Right renal pelvis (tissue), 4 donors: ENCODE results near the gene CIITA. TPM values are rescaled to one million over a fixed set of nuclear protein-coding genes. Genes with fewer than 3 reads are reported as not detected.
"Not testable (repeated sequence)": the region's sequence is repeated elsewhere in the genome, so short reads cannot be mapped to it uniquely, and the experiment has no call there.

Experiments
- DNase-seq, 4 donors: peaks; one replicate each; pipeline ENCODE4 v3.0.0-alpha.2; 2013; ENCODE audit warnings: low read depth in 4 of 4, low spot score in 3 of 4, missing footprints in 1 of 4
- polyA plus RNA-seq, 4 donors: library from polyadenylated mRNA; unstranded; fragments of 120-200 nt; gene quantifications; one replicate each; pipeline ENCODE4 v1.2.1, GENCODE V29; 2013; ENCODE audit not compliant: insufficient read length in 4 of 4

CIITA gene
- polyA plus RNA-seq, 4 donors: 5.2 to 9.1 (median 6.2) TPM

DNA sequence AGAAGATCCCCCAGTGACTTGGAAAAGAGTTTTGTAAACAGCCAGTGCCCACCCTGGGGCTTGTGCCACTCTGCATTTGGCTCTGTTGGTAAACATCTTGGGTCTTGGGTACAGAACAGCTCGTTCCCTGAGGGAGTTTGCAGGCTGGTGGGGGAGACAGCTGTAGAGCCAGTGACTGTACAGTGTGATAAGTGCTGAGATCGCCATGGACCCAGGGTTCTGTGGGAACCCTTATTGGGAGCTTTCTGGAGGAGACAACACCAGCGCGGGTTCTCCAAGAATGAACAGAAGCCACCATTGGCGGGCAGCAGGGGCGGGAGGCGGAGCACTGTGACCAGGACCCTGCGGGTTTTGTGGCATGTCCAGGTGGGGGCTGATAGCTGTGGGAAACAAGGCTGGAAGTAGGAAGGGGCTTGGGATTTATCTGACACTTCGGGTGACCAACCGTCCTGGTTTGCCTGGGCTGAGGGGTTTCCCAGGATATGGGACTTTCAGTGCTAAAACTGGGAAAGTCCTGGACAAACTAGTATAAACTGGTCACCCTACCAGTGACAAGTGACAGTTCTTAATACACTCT, 70.3 kb downstream of the CIITA start:
- DNase-seq: no peak

- DNase-seq: no peak
These were observed 72.5 kb downstream of the CIITA start for GRCh38 chr16:10949424-10949970.

GRCh38 chr16:10950393-10950792, 73.4 kb downstream of the CIITA start:
- no peak for DNase-seq

GRCh38 chr16:10951026-10951425, 74.0 kb downstream of the CIITA start:
- no peak for DNase-seq

GRCh38 chr16:10954903-10955302, 77.9 kb downstream of the CIITA start:
- no peak for DNase-seq

DNA sequence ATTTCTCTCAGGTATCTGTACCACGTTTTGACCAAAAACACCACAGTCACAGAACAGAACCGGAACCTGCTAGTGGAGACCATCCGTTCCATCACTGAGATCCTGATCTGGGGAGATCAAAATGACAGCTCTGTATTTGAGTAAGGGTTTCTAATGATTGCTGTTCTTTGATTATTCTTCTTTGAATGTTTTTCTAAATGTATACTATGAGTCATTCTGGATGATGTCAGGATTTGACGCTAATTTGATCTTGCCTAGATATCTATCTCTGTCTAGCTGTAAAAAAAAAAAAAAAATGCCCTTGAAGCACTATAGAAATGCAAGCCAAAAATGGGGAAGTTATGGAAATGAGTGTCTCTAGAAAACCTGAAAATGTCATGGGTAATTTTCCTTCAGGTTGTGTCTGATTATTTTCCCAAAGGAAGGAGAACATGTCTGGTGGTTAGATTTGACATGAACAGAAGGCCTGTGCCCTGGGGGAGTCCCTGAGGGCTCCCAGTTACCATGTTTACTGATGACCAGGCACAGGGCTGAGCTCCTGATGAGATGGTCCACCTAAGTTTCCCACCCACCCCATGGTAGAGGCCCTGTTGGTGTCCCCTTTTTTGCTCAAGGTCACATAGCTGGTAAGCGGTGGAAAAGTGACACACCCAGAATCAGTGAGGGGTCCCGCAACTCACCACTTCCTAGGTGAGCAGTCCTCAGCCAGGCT, 80.9 kb downstream of the CIITA start:
- DNase-seq: no peak

DNA sequence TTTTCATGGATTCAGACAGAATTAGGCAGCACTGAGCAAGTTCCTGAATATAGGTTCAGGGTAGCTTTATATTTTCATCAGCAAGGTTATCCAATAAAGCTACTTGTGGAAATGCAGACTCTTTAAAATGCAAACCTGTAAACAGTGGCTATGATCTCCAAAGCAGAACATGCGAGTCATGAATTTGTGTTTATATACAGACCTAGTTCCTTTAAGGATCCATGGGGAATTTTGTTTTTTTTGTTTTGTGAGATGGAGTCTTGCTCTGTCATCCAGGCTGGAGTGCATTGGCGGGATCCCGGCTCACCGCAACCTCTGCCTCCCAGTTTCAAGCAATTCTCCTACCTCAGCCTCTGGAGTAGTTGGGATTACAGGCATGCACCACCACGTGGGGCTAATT, 82.2 kb downstream of the CIITA start:
- DNase-seq: no peak

- DNase-seq: no peak
These were observed 84.2 kb downstream of the CIITA start for GRCh38 chr16:10961231-10961630.

DNA sequence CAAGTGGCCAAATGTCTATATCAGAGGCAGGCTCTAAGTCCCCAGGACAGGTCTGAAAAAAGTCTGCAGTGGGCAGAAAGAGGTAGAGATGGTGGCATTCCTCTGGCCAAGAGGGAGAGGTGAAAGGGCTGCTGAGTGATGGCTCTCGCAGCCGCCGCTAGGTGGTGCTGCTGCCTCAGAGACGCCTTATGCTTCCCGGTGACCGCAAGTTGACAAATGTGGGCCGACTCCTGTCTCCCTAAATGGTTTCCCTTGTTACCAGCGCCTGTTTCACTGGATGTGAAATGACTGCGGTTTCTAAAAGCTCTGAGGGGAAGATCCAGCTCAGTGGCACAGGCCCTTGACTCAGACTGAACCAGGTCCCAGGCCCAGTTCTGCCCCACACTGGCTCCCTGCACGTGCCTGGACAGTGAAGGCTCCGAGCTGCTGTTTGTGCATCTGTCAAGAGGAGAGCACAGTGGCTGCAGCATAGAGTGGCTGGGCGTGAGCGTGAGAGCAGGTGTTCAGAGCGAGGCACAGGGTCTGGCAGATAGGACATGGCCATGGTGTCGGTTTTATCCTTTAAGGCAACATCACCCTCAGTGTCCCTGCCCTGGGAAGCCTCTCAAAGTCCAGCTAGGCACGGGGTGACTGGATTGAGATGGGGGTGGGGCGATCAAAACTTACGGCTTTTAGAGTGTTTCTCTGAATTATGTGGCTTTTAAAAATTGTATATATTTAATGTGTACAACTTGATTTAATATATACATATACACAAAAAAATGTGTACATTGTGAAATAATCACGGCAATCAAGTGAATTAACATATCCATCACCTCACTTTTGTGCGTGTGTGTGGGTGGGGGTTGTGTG, 87.3 kb downstream of the CIITA start:
- DNase-seq: peak in 3 of 4 donors; percentile 63 to 72 (median 64)

GRCh38 chr16:10964891-10965326, 87.9 kb downstream of the CIITA start:
- no peak for DNase-seq

DNA sequence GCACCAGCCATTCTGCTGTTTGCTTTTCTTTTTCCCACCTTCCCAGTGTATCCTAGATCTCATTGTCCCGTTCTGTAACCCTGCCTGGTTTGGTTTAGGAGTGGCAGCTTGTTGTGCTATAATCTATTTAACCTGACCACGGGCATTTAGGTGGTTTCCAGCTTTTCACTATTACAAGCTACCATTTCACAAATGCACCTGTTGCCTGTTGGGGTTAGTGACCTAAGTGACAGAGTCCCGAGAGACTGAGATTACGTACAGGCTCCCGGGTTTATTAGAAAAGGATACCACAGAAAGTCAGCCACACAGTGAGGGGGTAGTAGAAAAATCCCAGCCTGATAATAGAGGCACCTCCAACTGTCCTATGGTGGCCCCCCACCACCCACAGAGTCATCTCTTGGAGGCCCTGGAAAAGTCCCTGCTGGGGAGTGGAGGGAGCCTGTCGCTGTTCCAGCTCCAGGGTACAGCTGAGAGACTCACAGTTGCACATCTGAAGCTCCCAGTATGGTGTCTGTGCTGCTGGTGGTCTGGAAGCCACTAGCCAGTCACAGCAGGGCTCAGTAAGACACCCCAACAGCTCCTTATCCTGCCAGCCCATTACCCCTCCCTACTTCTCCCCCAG, 88.5 kb downstream of the CIITA start:
- no peak for DNase-seq

DNA sequence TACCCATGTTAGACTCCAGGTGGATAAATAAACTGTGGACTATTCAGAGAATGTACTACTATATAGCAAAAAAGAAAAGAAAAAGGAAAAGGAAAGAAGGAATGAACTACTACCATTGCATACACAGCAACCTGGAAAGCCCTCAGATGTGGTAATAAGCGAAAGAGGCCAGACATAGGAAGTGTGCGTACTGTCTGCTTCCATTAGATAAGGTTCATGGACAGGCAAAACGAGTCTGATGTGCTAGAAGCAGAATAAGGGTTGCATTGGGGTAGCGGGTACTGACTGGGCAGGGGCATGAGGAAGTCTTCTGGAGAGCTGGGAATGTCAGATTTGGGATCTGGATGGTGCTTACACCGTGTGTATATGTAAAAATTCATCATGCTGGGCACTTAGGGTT, 89.1 kb downstream of the CIITA start:
- no peak for DNase-seq

DNA sequence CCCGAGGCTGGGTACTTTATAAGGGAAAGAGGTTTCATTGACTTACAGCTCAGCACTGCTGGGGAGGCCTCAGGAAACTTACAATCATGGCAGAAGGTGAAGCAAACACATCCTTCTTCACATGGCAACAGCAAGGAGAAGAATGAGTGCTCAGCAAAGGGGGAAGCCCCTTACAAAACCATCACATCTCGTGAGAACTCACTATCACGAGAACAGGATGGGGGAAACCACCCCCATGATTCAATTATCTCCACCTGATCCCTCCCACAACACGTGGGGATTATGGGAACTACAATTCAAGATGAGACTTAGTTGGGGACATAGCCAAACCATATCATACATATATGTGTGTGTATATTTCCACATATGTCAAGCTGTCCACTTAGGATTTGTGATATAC, 89.6 kb downstream of the CIITA start:
- DNase-seq: not testable (repeated sequence)

DNA sequence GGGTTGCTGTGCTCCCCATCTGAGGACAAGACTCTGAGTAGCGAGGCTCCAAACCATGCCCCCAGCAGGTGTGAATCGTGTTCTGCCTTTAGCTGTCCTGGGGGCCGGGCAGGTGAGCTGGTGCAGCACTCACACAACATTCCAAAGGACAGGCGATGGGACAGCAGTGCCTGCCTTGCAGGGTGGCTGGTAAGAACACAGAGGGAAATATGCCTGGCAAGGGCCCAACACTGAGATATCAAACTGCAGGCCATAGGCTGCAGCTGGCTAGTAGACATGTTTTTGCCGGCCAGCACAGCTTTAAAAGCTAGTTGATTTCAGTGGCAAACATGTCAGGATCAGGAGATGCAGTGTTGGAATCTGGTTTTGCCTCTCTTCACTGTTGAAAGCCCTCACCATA, 91.0 kb downstream of the CIITA start:
- DNase-seq: no peak

GRCh38 chr16:10968498-10968897, 91.5 kb downstream of the CIITA start:
- no peak for DNase-seq

- DNase-seq: no peak
These were observed 92.6 kb downstream of the CIITA start for GRCh38 chr16:10969615-10970014.

DNA sequence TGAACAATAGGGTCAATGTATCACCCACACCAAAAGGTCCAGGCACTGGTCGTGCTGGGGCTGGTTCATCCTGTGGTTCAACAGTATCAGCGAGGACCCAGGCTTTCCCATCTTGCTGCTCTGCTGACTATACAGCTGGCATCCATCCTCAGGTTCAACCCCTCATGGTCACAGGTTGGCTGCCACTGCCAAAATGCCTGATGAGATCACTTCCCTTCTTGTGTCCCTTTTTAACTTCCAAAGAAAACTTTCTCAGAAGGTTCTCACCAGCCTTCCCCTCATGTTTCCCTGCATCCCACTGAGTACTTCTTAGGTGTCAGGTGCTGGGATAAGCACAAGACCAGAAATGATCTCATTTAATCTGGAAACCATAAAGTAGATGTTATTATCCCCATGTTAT, 93.1 kb downstream of the CIITA start:
- DNase-seq: no peak

DNA sequence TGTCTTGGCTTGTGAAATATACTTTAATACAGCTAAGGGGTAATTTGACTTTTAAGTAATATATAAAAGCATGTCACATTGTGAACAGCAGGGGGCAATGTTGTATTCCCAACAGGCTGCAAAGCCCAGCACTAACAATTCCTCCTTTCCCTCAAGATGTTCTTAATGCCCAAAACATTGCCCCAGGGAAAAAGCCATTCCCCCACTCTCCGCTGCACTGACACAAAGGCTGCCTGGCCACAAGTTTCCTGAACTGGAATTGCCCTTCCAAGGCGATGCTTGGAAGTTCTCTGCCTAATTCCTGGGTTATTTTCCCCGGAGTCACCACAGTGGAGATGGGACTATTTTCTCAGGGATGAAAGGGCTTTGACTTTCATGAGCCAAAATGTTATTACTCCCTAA, 94.6 kb downstream of the CIITA start:
- peak; percentile 61 to 75 (median 68) for DNase-seq

- no peak for DNase-seq
These were observed 95.3 kb downstream of the CIITA start for GRCh38 chr16:10972108-10972818.

GRCh38 chr16:10972819-10973464, 95.9 kb downstream of the CIITA start:
- no peak for DNase-seq
